ENCODE measurements around the gene MAP2K3. TPM values are rescaled to one million over a fixed set of nuclear protein-coding genes. Genes with fewer than 3 reads are reported as not detected.
"Not testable (repeated sequence)": the region's sequence is repeated elsewhere in the genome, so short reads cannot be mapped to it uniquely, and the experiment has no call there.

MAP2K3 gene
- total RNA-seq, 1 donor from 2014 or later, result 19.4 TPM

DNA sequence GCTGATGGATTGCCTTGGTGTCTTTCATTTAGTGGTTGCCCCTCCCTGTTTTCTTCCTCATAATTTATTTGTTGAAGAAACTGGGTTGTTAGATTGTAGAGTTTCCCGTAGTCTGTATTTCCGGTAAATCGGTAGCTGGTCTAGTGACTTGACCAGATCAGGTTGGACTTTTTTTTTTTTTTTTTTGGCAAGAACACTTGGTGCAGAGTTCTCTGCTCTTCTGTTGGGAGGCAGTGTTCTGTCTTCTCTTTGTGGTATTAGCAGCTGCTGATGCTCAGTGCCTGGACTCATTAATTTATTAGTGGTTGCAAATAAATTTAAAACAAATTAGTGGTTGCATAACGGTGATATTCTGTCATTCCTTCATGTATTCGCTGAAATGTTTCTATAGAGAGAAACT is 40.2 kb downstream of the MAP2K3 start:
- peaks cover 34% of the 10 kb centered on the region for H3K27me3 Mint-ChIP-seq (ENCODE audit: low read depth)
- H3K4me1 Mint-ChIP-seq; H3K36me3 Mint-ChIP-seq (ENCODE audit: low read depth); H3K9me3 Mint-ChIP-seq; H3K27ac Mint-ChIP-seq (ENCODE audit: unreplicated experiment); DNase-seq (ENCODE audit: low read depth, low spot score): not testable (repeated sequence)
- peak overlapping the region; percentile 72 for H3K4me3 Mint-ChIP-seq

DNA sequence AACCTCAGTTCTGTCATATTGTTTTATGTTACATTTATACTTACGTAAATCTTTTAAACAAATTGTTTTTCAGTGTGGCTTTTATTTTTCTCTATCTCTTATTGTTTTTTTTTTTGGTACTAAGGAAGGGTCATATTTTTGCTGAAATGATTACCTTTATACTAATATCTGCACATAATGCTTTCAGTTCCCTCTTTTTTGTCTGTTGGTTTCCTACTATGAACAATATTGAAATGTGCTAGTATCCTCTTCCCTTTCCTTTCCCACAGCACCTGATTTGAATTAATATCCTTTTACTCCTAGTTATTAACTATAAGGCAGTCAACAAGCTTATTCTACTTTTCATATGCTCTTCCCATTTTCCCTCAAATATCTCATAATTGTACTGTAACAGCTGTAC is 43.4 kb downstream of the MAP2K3 start:
- not testable (repeated sequence) for H3K36me3 Mint-ChIP-seq (ENCODE audit: low read depth); DNase-seq (ENCODE audit: low read depth, low spot score); H3K4me3 Mint-ChIP-seq; H3K9me3 Mint-ChIP-seq; H3K27ac Mint-ChIP-seq (ENCODE audit: unreplicated experiment); H3K4me1 Mint-ChIP-seq
- peaks cover 33% of the 10 kb centered on the region for H3K27me3 Mint-ChIP-seq (ENCODE audit: low read depth)

DNA sequence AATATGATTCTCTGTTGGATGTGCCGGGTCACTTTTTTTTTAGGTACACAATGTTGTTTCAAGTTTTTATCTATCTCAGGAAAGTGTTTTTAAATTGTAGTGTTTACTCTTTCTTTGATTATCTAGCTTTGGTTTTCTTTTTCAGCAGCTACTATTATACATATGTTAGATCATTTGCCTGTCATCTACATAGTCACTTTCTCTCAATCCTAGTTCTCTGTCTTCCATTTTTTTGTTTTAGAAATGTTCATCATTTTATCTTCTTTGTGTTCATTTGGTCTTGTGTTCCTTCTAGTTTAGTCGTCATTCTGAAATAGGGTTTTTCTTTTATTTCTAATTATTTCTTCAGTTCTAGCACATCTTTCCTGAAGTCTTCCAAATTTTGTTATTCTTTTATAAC is 44.3 kb downstream of the MAP2K3 start:
- not testable (repeated sequence) for H3K9me3 Mint-ChIP-seq

DNA sequence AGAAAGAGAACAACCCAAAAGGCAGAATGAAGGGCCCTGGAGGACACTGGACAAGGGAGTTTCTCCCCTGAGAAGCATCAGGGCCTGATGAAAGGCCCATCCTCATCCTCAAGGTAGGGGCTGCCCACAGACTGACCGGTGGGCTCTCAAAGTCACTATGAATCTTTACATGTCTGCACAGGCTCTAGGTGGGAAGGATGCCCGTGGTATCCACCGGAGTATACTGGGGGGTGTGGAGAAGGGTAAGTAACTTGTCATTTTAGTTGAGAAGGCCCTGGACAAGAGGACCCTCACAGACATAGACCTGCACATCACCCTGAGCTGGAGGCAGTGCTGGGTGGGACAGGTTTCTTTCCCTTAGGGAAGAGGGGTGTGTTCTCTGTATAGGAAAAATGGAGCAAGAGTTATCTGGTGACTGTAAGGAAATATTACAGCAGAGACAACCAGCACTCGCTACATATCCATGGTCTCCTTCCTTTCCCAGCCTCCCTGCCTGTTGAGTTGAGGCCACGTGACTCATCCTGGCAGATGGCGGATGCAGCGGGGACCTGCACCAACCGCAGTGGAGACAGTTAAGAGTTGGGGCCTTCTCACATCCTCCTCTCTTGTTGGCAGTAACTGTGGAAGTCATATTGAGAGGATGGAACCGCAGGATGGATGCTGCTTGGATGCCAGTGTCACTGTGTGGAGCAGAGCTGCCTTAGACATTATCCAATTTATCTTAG is 46.1 kb downstream of the MAP2K3 start:
- Mint-ChIP-seq H3K36me3 (ENCODE audit: low read depth) (no peaks in the 10 kb centered on the region), H3K4me3 (no peak overlapping the region), H3K9me3 (peaks cover 4% of the 10 kb centered on the region), H3K4me1 (no peaks in the 10 kb centered on the region), H3K27ac (ENCODE audit: unreplicated experiment) (no peak overlapping the region), H3K27me3 (ENCODE audit: low read depth) (peaks cover 11% of the 10 kb centered on the region)
- TF ChIP-seq, protein P1, sequence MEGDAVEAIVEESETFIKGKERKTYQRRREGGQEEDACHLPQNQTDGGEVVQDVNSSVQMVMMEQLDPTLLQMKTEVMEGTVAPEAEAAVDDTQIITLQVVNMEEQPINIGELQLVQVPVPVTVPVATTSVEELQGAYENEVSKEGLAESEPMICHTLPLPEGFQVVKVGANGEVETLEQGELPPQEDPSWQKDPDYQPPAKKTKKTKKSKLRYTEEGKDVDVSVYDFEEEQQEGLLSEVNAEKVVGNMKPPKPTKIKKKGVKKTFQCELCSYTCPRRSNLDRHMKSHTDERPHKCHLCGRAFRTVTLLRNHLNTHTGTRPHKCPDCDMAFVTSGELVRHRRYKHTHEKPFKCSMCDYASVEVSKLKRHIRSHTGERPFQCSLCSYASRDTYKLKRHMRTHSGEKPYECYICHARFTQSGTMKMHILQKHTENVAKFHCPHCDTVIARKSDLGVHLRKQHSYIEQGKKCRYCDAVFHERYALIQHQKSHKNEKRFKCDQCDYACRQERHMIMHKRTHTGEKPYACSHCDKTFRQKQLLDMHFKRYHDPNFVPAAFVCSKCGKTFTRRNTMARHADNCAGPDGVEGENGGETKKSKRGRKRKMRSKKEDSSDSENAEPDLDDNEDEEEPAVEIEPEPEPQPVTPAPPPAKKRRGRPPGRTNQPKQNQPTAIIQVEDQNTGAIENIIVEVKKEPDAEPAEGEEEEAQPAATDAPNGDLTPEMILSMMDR (conservative IDR thresholded peaks at IDR 0.05), result no peak
- no peak for DNase-seq (ENCODE audit: low read depth, low spot score)

More for the DNA sequence above, 44.3 kb downstream of the MAP2K3 start:
- not testable (repeated sequence) for H3K27ac Mint-ChIP-seq (ENCODE audit: unreplicated experiment); H3K36me3 Mint-ChIP-seq (ENCODE audit: low read depth); DNase-seq (ENCODE audit: low read depth, low spot score); H3K4me1 Mint-ChIP-seq; H3K4me3 Mint-ChIP-seq
- peaks cover 25% of the 10 kb centered on the region for H3K27me3 Mint-ChIP-seq (ENCODE audit: low read depth)

DNA sequence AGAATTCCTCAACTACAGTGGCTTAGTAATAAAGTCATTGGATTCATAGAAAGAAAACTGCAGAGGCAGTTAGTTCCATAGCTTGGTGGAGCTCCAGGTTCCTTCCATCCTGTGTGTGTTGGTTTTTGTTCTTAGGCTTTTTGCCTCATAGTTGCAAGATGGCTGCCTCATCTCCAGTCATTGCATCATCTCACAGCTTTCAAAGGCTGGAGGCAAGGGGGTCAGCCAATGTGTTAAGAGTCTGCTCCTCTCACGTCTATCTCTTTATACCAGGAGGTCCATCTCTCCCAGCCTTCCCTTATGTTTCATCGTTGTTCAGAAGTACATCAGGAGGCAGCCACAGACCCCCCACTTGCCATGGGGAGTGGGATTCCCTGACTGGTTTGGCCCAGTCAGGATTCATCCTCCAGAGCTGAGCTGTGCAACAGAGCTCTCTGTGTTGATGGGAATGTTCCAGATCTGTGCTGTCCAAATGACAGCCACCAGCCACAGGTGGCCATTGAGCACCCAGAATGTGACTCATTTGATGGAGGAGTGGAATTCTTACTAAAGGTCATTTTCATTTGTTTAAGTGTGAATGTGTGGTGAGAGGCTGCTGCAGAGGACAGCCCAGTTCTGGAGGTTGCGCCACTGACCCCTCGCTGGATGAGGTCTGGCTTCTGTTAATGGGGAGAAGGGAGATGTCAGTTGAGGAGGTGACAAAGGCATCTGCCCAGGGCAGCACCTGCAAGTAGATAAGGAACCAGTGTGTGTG is 52.2 kb downstream of the MAP2K3 start:
- H3K4me3 Mint-ChIP-seq; DNase-seq (ENCODE audit: low read depth, low spot score); H3K9me3 Mint-ChIP-seq; H3K27me3 Mint-ChIP-seq (ENCODE audit: low read depth); H3K36me3 Mint-ChIP-seq (ENCODE audit: low read depth); H3K4me1 Mint-ChIP-seq; H3K27ac Mint-ChIP-seq (ENCODE audit: unreplicated experiment): not testable (repeated sequence)

DNA sequence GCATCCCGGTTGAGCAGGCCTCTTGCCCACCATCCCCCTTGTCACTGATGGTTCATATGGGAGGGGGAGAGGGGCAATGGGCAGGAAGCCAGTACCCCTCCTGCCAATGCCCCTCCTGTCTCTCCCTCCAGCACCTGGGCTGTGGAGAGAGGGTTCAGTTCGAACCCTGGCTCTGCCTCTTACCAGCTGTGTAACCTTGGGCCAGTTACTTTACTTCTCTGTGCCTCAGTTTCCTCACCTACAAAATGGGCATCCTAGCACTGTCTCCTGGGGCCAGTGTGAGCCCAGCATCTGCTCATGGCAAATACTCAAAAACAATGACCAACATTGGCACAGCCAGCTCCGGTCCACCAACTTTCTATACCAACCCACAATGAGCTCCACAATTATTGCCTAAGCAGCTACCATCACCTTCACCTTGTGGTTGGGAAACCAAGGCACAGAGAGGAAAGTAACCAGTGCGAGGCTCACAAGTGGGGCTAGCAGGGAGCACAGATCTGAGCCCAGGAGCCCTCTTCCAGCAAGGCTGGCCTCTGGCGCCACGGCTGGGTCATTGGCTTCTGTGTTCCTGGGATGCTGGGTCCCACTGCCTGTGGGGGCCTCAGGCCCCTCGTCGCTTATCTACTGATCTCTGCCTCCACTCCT is 53.6 kb downstream of the MAP2K3 start:
- H3K4me1 Mint-ChIP-seq; H3K27ac Mint-ChIP-seq (ENCODE audit: unreplicated experiment); DNase-seq (ENCODE audit: low read depth, low spot score); H3K9me3 Mint-ChIP-seq; H3K27me3 Mint-ChIP-seq (ENCODE audit: low read depth); H3K36me3 Mint-ChIP-seq (ENCODE audit: low read depth); H3K4me3 Mint-ChIP-seq: not testable (repeated sequence)

DNA sequence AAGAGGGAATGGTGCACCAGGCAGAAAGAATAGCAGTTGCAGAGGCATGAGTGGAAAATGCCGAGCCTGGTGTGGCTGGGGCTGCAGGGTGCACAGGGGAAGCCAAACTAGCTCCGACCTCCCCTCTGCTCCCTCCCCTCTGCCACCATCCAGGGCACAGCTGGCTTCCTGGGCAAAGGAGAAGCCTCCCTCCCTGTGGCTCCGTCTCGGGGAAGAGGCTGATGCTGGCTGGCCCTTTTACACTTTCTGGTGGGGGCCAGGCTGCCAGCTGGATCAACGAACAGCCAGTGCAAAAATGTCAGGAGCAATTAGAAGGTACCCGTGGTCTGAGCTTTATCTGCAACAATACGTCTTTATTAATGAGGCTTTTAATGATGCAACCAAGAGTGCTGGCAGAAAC is 54.5 kb downstream of the MAP2K3 start:
- H3K4me3 Mint-ChIP-seq, result no peak overlapping the region
- no peak for DNase-seq (ENCODE audit: low read depth, low spot score)
- TF ChIP-seq, protein P1 (conservative IDR thresholded peaks at IDR 0.05), result no peak
- no peaks in the 10 kb centered on the region for H3K36me3 Mint-ChIP-seq (ENCODE audit: low read depth)
- H3K27me3 Mint-ChIP-seq (ENCODE audit: low read depth), result no peaks in the 10 kb centered on the region
- no peaks in the 10 kb centered on the region for H3K9me3 Mint-ChIP-seq
- H3K27ac Mint-ChIP-seq (ENCODE audit: unreplicated experiment), result no peak overlapping the region
- H3K4me1 Mint-ChIP-seq, result no peaks in the 10 kb centered on the region

DNA sequence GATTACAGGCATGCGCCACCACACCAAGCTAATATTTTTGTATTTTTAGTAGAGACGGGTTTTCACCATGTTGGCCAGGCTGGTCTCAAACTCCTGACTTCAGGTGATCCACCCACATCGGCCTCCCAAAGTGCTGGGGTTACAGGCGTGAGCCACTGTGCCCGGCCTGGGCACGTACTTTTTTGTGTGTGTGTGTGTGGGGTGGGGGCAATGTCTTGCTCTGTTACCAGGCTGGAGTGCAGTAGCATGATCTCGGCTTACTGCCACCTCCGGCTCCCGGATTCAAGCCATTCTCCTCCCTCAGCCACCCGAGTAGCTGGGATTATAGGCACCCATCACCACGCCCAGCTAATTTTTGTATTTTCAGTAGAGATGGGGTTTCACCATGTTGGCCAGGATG is 55.1 kb downstream of the MAP2K3 start:
- H3K36me3 Mint-ChIP-seq (ENCODE audit: low read depth); DNase-seq (ENCODE audit: low read depth, low spot score); H3K9me3 Mint-ChIP-seq; H3K27ac Mint-ChIP-seq (ENCODE audit: unreplicated experiment); H3K27me3 Mint-ChIP-seq (ENCODE audit: low read depth); H3K4me3 Mint-ChIP-seq; H3K4me1 Mint-ChIP-seq: not testable (repeated sequence)

DNA sequence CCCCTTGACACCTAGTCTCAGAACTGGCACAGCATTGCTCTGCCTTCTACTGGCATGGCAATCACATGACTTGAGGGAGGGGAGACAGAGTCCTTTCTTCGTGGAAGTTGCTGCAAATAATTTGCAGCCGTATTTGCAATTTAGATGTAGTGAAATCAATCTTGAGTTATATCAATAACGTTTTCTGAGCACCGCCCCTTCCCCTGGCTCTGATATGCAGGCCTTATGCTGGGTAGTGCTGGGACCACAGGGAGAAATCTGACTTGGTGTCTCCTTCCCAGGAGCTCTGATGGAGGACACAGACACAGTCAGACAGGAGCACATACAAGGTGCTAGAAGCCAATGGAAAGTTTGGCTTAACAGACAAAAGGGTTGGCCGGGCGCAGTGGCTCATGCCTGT is 55.9 kb downstream of the MAP2K3 start:
- DNase-seq (ENCODE audit: low read depth, low spot score); H3K9me3 Mint-ChIP-seq; H3K27ac Mint-ChIP-seq (ENCODE audit: unreplicated experiment); H3K27me3 Mint-ChIP-seq (ENCODE audit: low read depth); H3K4me3 Mint-ChIP-seq; H3K36me3 Mint-ChIP-seq (ENCODE audit: low read depth); H3K4me1 Mint-ChIP-seq: not testable (repeated sequence)

DNA sequence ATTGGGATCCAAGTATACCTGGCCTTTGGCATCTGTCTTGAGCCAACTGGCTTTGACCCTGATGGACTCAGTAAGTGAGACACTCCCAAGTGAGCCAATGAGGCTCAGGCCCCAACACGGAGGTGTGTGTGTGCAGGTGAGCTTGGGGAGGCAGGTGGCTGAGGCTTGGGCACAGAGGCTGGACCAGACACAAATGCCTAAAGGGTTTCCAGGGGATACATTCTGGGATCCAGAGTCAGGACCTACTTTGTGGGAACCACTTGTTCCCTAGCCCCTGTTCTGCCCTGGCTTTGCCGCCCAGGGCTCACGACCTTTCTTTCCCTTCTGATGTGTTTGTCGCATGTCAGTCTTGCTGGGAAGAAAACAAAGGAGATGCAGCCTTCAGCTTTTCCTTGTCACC is 56.8 kb downstream of the MAP2K3 start:
- not testable (repeated sequence) for H3K4me1 Mint-ChIP-seq; H3K27ac Mint-ChIP-seq (ENCODE audit: unreplicated experiment); H3K27me3 Mint-ChIP-seq (ENCODE audit: low read depth); H3K9me3 Mint-ChIP-seq; H3K4me3 Mint-ChIP-seq; H3K36me3 Mint-ChIP-seq (ENCODE audit: low read depth); DNase-seq (ENCODE audit: low read depth, low spot score)

DNA sequence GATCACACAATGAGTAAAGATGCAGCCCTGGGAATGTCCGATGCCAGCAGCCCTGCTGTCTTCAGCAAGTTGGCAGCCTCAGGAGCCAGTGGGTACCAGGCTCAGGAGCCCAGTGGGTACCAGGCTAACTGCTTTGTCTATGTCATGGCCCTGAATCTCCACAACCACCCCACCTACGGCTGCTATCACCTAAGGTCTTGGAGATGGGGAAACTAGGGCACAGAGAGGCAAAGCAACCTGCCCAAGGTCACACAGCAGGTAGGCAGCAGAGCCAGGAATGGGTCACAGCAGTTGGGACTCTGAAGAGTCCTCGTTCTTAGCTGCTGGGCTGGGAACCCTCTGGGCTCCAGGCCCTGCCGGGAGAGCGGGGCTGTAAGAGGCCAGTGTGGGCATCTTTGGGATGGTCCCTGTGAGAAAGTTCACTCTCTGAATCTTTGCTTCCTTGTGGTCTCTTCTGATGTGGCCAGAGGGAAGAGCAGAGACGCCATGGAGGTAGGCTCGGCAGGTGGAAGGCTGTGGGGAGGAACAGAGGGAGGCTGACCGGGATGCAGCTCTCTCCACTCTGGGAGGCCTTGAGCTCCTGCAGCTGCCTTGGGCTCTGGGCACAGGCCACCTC is 57.5 kb downstream of the MAP2K3 start:
- not testable (repeated sequence) for H3K27ac Mint-ChIP-seq (ENCODE audit: unreplicated experiment); H3K9me3 Mint-ChIP-seq; H3K4me1 Mint-ChIP-seq; DNase-seq (ENCODE audit: low read depth, low spot score); H3K27me3 Mint-ChIP-seq (ENCODE audit: low read depth); H3K4me3 Mint-ChIP-seq; H3K36me3 Mint-ChIP-seq (ENCODE audit: low read depth)
